ENCODE measurements around the gene ESPN.

DNA sequence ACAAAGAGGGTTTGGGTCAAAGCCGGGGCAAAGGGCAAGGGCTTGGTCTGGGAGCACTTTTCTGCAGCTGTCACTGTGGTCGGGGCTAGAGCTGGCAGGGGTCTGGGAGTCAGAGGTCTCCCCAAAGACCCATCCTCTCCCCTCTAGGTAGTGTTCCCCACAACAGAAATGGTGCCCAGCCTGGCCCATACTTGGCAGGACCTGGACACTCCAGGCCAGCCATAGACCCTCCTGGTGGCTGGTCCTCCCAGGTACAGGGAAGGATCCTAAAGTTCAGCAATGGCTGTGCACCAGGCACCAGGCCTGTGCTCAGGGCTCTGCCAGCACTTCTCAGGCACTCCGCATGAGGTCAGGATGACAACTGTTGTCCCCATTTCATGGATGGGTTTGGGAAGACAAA, 11.0 kb downstream of the ESPN start:
- no peak for TF ChIP-seq EP300 (IDR thresholded peaks at IDR 0.05)
- TF ChIP-seq, protein P1, sequence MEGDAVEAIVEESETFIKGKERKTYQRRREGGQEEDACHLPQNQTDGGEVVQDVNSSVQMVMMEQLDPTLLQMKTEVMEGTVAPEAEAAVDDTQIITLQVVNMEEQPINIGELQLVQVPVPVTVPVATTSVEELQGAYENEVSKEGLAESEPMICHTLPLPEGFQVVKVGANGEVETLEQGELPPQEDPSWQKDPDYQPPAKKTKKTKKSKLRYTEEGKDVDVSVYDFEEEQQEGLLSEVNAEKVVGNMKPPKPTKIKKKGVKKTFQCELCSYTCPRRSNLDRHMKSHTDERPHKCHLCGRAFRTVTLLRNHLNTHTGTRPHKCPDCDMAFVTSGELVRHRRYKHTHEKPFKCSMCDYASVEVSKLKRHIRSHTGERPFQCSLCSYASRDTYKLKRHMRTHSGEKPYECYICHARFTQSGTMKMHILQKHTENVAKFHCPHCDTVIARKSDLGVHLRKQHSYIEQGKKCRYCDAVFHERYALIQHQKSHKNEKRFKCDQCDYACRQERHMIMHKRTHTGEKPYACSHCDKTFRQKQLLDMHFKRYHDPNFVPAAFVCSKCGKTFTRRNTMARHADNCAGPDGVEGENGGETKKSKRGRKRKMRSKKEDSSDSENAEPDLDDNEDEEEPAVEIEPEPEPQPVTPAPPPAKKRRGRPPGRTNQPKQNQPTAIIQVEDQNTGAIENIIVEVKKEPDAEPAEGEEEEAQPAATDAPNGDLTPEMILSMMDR (IDR thresholded peaks at IDR 0.05) = no peak
- TF ChIP-seq POLR2A (IDR thresholded peaks at IDR 0.05) = no peak

All from upper lobe of left lung (tissue), 4 donors.